HG03066 (cell line): ENCODE results near the gene PSMB2.
"Not testable (repeated sequence)": the region's sequence is repeated elsewhere in the genome, so short reads cannot be mapped to it uniquely, and the experiment has no call there.

Experiments used
- ATAC-seq: cut with Tn5 transposase; IDR thresholded peaks from one replicate; pipeline ENCODE4 v1.9.1; 2021; ENCODE audit warnings: low read depth; ENCODE audit not compliant: unreplicated experiment

PSMB2 gene

DNA sequence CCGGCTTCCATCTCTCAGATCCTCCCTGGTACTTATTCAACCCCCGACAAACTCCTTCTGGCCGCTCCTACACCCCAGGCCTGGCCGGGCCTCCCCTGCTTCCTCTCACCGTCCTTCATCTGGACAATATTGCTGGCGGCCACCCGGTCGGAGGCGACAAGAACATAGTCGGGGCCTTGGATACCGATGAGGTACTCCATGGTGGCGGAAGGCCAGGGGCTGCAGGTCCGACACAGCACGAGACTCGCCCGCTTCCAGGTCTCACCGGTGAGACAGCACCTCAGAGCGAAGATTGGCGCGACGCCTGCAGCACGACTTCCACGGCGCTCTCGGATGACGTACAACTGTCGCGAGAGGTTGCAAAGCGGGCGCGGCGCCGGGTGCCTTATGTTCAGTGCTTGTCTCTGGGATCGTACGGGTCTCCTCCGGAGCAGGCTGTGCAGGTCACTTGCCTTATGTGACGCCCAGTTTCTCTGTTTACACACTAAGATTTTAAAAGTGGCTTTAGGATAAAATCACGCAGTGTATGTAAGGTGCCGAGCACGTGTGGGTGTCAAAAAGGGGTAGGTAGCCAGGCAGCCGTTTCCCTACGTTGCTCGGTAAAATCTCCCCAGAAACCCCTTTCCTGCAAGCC, at the start of gene PSMB2:
TSS of gene PSMB2 (minus strand) at position 294 of the 634 bp plus-strand sequence. CDS start at position 200, 94 bp downstream.
- peak; percentile 76 for ATAC-seq

- ATAC-seq = no peak
Measured at GRCh38 chr1:35691080-35691479, 49.8 kb upstream of the PSMB2 start.

DNA sequence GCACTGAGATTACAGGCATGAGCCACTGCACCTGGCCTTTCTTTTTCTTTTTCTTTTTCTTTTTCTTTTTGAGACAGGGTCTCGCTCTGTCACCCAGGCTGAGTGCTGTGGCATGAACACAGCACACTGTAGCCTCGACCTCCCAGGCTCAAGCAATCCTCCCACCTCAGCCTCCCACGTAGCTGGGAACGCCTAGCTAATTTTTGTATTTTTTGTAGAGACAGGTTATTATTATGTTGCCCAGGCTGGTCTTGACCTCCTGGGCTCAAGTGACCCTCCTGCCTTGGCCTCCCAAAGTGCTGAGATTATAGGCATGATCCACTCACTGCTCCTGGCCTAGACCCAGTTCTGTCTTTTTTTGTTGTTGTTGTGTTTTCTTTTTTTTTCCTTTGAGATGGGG, 48.8 kb upstream of the PSMB2 start:
- ATAC-seq = not testable (repeated sequence)

DNA sequence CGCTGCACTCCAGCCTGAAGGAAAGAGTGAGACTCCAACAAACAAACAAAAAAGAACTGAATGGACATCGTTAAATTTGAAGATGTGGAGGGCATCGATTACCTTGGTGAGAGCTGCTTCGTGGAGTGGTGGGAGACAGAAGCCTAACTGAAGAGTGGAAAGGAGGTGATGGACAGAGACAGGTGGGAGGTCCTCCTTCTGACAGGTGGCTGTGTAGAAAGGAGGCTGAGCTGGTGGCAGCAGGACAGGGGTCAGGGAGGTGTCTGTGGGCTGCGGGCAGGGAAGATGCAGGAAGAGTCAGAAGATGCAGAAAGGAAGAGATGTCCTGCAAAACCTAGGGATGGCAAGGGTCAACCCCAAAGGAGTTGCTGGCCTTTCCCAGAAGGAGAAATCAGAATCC, 46.8 kb upstream of the PSMB2 start:
- no peak for ATAC-seq

- no peak for ATAC-seq
Measured at GRCh38 chr1:35683012-35683411, 41.7 kb upstream of the PSMB2 start.

DNA sequence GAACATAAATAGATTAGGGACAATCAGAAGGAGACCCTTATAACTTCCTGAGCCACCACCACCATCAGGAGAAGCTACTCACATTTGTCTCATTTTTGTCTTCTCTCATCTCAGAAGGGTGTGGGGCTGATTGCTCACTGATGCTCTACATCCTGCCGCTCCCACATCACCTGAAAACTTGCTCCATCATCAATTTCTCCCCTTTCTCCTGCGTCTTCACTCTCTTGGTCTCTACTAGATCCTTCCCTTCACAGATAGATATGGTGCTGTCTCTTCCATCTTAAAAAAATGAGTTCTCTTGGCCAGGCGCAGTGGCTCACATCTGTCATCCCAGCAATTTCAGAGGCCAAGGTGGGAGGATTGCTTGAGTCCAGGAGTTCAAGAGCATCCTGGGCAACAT, 38.9 kb upstream of the PSMB2 start:
- ATAC-seq = no peak

GRCh38 chr1:35675773-35676172, 34.4 kb upstream of the PSMB2 start:
- no peak for ATAC-seq

DNA sequence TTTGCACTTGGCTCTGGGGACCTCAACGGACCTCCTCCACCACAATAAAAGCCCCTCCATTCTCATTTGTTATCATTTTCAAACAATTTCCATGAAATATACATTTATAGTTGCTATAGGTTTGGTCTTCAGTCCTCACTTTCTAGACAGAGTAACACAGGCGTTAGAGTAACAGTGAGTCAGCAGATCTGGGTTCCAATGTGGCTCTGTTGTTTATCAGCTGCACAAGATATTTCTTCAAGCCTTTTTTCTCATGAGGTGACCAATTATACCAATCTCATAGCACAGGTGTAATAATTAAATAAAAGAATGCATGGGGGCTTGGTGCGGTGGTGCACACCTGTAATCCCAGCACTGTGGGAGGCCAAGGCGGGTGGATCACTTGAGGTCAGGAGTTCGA, 32.8 kb upstream of the PSMB2 start:
- no peak for ATAC-seq

DNA sequence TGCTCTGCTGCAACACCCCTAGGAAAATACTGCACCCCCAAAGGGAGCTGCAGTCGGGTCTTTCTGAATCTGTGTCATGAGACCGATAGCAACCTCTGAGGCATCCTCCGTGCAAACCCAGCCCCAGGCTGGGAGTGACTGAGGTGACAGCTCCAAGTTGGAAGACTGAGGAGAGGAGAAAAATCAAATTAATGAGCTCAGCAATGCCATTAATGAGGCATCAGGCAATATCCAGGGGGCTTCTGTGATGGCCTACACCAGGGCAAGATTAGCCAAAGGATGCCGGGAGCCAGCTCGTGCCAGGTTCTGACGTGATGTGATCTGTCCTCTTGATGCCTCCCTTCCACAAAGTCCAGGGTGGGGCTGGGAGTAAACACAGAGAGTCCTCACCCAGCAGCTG, 30.8 kb upstream of the PSMB2 start:
- ATAC-seq = no peak

- ATAC-seq = no peak
Measured at GRCh38 chr1:35668506-35668905, 27.2 kb upstream of the PSMB2 start.

- ATAC-seq = no peak
Measured at GRCh38 chr1:35666916-35667315, 25.6 kb upstream of the PSMB2 start.

DNA sequence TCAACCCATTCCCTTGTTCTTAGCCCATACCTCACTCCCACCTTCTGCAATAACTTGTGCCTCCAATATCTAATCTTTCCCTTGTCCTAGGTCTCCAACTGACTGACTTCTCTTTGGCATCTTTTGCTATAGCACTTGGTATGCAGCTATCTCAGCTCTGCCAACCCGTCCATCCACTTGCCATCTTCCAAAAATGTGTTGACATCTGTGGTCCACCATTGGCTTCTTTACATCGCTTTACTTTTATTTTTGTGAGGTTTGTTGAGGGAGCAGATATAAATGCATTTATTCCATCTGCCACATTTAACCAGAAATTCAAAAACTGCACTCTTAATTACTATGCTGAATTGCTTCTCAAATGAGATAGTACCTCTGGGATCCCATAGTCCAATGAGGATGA, 24.9 kb upstream of the PSMB2 start:
- no peak for ATAC-seq

- ATAC-seq = no peak
Measured at GRCh38 chr1:35663434-35663833, 22.1 kb upstream of the PSMB2 start.

DNA sequence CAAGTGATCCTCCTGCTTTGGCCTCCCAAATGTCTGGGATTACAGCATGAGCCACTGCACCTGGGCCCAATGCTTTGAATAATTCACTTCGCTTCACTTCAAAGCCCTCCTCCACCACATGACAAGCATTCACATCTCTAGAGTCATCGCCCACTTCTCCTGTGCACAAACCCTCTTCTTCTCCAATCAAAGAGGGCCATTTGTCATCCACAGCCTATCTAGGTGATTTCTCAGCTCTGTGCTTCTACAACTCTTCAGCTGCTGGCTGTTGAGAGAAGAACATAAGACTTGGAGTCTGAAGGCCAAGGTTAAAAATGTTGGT, 20.1 kb upstream of the PSMB2 start:
- no peak for ATAC-seq

DNA sequence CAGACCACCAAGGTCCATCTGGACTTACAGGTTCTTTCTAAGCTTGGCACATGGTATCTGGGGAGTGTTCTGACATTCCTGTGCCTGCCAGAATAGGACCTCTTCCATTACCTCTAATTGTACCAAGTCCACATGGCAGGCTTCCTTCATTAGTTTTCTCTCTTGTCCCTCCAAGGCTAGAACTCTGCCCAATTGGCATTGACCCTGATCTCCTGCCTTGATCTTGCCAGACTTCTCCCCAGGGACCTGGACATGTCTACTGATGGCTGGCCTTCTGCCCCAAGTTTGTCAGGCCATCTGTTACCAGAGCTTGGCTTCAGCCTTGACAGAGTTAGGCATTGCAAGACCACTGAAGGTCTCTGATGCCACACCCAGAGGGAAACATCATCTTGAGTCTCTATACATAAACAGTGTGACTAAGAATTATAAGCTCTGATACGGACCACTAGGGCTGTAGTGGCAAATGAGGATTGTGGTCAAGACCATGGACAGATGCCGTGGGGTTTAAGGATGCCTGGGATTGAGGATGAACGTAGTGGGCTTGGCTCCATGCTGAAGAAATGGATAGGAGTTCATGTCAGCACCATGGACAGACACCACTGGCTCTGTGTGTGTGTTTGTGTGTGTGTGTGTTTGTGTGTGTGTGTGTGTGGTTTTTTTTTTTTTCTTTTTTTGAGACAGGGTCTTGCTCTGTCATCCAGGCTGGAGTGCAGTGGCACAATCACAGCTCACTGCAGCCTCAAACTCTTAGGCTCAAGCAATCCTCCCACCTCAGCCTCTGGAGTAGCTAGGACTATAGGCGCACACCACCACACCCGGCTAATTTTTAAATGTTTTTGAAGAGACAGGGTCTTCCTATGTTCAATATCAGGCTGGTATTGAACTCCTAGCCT, 19.5 kb upstream of the PSMB2 start:
- no peak for ATAC-seq

DNA sequence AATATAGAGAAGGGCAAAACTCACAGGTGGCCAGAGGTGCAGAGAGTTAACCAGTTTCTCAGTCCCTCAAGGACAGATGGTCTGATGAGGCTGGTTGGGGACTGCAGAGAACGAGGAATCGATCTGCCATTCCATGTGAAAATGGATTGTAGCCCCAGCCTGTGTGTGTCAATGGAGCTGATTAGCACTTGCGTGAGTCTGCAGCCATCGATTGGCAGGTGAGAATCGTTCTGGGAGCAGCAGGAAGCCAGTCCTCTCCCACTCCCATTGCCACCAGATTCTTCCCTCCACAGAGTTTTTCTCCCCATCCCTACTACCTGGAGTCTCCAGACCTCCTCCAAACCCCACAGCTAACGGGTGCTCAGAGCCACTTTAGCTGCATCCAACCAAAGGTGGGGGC, 18.3 kb upstream of the PSMB2 start:
- ATAC-seq = no peak

- no peak for ATAC-seq
Measured at GRCh38 chr1:35657851-35658250, 16.5 kb upstream of the PSMB2 start.

DNA sequence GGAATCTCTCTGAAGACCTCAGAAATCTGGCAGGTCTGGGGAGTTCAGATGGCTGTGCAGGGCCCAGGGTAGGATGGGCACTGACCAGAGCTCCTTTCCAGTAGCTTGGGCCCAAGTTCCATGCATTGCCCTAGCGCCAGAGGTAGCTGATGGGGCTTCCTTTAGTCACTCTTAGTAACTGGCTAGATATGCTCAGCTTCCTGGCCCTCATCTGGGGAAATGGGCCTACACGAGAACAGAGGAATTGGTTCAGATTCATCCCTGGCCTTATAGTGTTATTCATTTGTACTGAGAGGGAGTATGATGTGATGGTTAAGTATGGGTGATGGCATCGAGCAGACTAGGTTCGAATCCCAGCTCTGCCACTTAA, 15.5 kb upstream of the PSMB2 start:
- no peak for ATAC-seq

- no peak for ATAC-seq
Measured at GRCh38 chr1:35656148-35656862, 15.0 kb upstream of the PSMB2 start.

GRCh38 chr1:35655196-35655595, 13.9 kb upstream of the PSMB2 start:
- ATAC-seq = no peak

DNA sequence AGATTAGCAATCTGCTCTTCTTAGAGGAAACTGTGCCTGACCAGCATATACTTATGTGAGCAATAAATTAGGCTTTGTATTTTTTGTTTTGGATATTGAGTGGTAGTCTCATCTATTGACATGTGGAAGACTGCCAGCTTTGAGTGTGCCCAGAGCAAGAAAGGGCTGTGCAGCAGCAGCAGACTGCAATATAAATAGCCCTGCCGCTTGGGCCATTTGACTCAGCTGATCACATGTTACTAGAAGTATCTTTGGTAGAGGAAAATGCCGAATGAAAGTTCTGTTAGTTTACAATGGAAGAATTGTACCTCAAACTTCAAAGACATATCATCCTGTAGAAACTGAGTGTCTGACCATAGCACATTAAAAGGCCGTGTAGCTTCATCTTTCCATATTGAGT, 9.1 kb upstream of the PSMB2 start:
- no peak for ATAC-seq

DNA sequence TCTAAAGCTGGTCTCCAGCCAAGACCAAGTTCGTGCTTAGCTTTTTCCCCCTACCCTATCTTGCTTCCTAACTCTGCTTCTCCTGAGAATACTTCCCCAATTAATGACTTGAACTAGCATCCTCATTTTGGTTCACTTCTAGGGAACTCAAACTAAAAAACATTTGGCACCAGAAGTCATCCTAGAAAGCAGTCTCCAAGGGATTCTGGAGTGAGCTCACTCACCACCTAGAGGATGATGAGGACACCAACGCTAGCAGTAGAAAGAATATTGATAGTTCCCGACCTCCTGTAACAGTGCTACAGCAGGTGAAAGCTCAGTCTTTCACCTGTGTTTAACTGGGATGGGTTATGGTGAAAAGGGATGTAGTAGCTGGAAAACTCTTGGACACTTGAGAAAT, 4.7 kb upstream of the PSMB2 start:
- ATAC-seq = no peak
